ENCODE measurements around the gene CACNA2D3.
"Not testable (repeated sequence)": the region's sequence is repeated elsewhere in the genome, so short reads cannot be mapped to it uniquely, and the experiment has no call there.

CACNA2D3 gene

GRCh38 chr3:55069950-55070349 lies 947.6 kb downstream of the CACNA2D3 start:
- DNase-seq, result no peak

- no peak for DNase-seq
These were observed 952.4 kb downstream of the CACNA2D3 start for GRCh38 chr3:55074796-55075195.

- no peak for DNase-seq
These were observed 953.5 kb downstream of the CACNA2D3 start for GRCh38 chr3:55075846-55076245.

- no peak for DNase-seq
These were observed 955.4 kb downstream of the CACNA2D3 start for GRCh38 chr3:55077726-55078125.

GRCh38 chr3:55078876-55079275 lies 956.5 kb downstream of the CACNA2D3 start:
- no peak for DNase-seq

- no peak for DNase-seq
These were observed 962.9 kb downstream of the CACNA2D3 start for GRCh38 chr3:55085231-55085630.

DNA sequence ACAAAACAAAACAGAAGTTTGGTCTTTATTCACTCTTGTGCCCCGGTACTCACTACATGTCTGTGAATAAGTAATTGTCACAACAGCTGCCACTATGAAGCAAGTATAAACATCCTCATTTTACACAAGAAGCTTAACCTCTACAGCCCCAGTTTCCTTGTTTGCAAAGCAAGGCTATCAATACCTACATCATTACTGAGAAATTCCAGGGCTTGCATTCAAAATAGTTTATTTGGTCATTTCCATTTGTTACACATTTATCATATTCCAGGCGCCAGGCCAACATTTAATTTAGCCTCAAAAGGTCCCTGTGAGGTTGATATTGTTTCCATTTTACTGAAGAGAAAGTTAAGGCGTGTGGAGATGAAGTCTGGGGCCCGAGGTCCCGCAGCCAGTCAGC lies 966.9 kb downstream of the CACNA2D3 start:
- no peak for DNase-seq

DNA sequence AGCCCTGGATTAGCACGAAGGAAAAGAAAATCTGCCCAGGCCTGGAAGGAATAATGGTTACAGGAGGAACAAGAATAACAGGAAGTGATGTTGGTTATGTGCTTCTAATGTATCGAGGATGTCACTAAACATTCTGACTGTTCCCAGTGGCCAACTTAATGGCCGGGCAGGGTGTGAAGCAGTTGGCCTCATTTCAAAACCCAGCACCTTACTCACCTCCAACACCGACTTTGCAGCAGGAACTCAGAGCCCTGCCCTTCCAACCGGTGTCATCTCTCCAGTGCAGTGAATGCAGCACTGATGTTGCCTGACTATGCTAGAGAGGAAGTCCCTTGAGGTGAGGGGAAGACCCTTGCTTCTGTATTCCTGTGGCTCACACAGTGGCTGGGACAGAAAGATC lies 967.9 kb downstream of the CACNA2D3 start:
- no peak for DNase-seq

DNA sequence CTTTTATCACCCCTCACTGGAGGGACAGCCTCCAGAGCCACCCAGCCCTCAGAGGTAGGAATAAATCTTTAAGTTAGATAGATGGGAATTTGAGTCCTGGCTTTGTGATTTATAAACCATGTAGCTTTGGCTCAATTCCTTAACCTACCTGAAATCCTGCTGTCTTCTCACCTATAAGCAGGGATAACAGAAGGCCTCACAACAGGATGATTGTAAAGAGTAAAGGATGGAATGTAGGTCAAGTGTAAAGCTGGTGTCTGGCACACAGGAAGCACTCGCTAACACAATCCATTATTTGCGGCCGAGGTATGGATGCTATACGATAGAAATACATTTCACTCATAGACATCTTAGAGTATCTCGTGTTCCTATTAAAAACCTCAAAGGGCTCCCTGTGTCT lies 968.4 kb downstream of the CACNA2D3 start:
- no peak for DNase-seq

- no peak for DNase-seq
These were observed 969.3 kb downstream of the CACNA2D3 start for GRCh38 chr3:55091381-55092225.

DNA sequence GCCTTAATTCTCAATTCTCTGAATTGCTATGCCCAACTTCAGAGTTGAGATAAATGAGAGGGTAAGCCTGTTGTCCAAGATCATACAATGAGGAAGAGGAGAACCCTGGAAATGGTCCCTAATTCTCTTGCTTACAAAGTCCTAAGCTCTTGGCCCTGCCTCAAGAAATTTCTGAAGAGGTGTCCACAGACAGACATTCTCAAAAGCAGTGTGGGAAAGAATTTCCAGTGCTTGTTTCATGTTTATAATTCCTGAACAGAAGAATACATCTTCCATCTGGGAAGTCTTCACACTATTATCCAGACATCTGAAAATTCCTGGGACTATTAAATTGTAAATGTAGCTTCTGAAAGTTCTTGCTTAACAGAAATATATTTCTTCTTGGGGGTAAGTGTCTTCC lies 972.3 kb downstream of the CACNA2D3 start:
- DNase-seq, result no peak

DNA sequence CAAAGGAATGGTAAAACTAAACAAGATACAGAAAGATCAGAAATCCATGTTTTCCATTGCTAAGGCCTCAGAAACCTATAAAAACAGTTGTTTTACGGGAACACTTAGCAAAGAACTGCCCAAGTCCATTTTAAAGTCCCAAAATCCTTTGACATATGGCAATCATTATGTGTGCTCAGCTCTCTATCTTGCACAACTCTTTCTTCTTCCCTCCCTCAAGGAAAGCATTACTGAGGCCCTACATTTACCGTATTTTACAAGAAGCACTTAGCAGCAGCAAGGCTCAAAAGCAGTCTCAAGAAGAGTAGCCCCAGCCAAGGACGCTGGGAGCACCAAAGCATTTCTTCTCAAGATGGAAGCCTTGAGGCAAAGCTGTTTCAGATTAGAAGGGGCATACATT lies 975.1 kb downstream of the CACNA2D3 start:
- no peak for DNase-seq

DNA sequence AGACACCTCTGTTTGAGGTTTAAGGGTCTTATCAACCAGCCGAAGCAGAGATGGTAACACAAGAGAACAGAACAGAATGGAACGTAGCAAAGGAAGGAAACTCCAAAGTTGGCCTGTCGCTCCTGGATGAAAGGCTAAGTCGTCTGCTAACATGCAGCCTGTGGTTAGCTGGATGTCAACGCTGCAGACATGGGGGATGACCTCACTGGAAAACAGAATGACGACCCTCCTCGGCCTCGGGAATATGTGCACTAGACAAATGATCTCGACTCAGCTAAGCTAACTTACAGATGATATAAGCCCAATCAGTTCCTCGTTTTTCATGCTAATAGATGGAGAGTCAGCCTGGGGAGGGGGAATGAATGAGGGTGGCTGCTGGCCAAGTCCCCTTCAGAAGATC lies 983.3 kb downstream of the CACNA2D3 start:
- no peak for DNase-seq

- DNase-seq, result no peak
These were observed 984.8 kb downstream of the CACNA2D3 start for GRCh38 chr3:55107187-55107586.

- not testable (repeated sequence) for DNase-seq
These were observed 989.6 kb downstream of the CACNA2D3 start for GRCh38 chr3:55111906-55112305.

- no peak for DNase-seq
These were observed 996.1 kb downstream of the CACNA2D3 start for GRCh38 chr3:55118451-55118850.

- DNase-seq, result no peak
These were observed 996.9 kb downstream of the CACNA2D3 start for GRCh38 chr3:55119268-55119667.

DNA sequence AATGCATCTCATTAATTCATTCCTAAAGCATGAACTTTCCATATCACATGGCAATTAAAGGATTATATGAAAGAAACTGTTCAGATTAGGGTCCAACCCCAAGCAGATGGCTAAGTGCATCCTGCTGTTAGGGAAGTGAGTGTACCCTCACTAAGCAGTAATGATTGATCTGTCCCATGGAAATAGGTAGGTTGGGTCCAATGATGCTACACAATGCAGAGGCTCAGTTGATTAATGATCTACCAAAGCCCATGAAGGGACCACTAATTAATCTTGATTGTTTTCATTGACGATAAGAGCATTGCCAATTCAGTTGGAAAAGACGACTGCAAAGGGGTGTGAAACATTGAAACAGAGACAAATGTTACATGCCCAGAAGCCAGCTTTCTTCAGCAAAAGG lies 1000.0 kb downstream of the CACNA2D3 start:
- no peak for DNase-seq

All from stimulated activated naive CD4-positive, alpha-beta T cell treated with Interleukin-2 at 50 U/mL for 16 hours (primary cell).